ACHN (cell line): Measurements from ENCODE around the gene MTSS2.

Experiments used
- DNase-seq: peaks from one replicate; pipeline ENCODE4 v3.0.0-alpha.2; 2015
- in situ Hi-C: cut with HindIII; loops from 2 replicates; pipeline ENCODE4 v1.10.0; 2017; ENCODE audit warnings: low sequenced_read_pairs, low pct_ligation_motif_present, low pct_unique_long_range_greater_than_20kb

Gene MTSS2

DNA sequence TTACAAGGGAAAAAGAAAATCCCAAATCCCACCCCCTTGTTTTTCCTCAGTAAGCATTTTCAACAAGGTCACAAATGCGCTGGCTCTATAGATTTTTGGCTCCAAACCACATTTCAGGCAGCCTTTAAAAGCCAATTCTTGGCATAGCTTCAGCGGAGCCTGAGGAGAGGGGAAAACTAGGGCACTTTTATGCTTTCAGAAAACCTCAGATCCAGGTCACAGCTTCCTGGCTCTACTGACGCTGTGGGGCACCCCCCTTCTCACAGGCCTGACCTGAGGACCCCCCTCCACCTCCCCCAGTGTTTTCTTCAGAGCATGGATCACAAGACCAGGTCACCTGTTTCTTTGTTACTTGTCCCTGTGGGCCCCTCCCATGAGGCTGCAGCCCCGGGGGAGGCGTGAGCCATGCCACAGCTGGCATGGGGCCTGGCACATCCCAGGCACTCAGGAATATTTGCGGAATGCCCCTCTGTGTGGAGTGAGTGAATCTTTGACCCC, 30.1 kb upstream of the MTSS2 start:
- in situ Hi-C loops = no loop called here

GRCh38 chr16:70715055-70715858, 29.4 kb upstream of the MTSS2 start:
- in situ Hi-C loops = no loop called here
- peak; percentile 100 for DNase-seq

More for the DNA sequence above, 30.1 kb upstream of the MTSS2 start:
- peak; percentile 64 for DNase-seq

- in situ Hi-C loops = no loop called here
- peak; percentile 8 for DNase-seq
Measured at GRCh38 chr16:70714581-70715054, 28.8 kb upstream of the MTSS2 start.

- in situ Hi-C loops = no loop called here
- DNase-seq = no peak
Measured at GRCh38 chr16:70713824-70714223, 28.0 kb upstream of the MTSS2 start.

GRCh38 chr16:70713342-70713741, 27.5 kb upstream of the MTSS2 start:
- in situ Hi-C loops = no loop called here
- DNase-seq = no peak

DNA sequence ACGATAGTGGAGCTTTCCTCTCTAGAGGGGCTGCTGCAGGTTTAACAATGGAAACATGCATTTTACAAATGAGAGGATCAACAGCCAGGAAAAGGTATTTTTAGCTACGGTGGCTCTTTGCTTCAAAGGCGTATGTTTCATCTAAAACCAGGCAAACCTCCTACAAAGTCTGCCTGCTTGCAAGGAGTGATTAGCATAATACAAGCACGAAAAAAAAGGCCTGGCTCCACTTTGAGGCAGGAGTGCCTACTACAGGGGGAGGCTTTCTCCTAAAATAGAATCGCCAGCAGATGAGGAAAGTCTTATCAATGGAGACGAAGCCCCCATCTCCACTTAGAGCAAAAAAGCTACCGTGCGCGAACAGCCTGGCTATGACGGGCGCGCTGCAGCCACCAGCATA, 27.1 kb upstream of the MTSS2 start:
- in situ Hi-C loops = no loop called here
- DNase-seq = no peak

- in situ Hi-C loops = no loop called here
- DNase-seq = no peak
Measured at GRCh38 chr16:70712359-70712758, 26.5 kb upstream of the MTSS2 start.

- in situ Hi-C loops = no loop called here
Measured at GRCh38 chr16:70711211-70712031, 25.6 kb upstream of the MTSS2 start.

DNA sequence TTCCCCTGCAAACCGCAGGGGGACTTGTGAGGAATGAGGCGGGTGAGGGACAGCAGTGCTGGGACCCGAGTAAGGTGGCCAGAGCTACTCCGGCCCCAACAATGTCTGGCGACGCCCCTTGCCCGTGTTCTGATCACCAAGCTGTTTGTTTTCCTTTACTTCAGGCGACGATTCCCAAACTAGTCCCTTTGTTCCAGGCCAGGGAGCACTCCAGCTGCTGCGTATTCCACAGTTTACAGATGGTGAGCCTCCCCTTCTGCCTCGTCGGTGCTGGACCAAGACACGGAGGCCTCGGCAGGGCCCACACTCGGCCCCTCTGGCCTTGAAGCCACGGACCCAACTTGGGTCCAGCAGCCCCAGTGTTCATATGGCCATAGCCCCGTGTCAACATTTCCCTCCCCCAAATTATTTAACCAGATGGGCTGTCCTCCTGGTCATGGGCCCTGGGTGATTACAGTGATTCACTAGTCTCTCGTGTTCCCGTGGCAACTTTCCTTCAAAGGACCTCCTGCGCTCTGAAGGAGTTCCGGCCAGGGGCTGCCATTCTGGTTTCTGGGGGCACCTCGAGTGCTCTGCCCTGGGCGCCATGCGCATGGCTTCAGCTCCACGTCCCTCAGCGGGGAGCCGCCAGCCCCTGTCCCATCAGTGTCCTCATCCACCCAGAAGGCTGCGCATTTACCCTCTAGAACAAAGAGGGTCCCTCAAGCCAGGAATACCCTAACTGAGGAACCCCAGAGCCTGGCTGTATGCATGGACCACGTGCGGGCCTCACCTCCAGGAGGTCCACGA, 24.8 kb upstream of the MTSS2 start:
- in situ Hi-C loops = no loop called here
- no peak for DNase-seq

More at GRCh38 chr16:70711211-70712031, 25.6 kb upstream of the MTSS2 start:
- no peak for DNase-seq

- in situ Hi-C loops = no loop called here
- no peak for DNase-seq
Measured at GRCh38 chr16:70709942-70710341, 24.1 kb upstream of the MTSS2 start.

DNA sequence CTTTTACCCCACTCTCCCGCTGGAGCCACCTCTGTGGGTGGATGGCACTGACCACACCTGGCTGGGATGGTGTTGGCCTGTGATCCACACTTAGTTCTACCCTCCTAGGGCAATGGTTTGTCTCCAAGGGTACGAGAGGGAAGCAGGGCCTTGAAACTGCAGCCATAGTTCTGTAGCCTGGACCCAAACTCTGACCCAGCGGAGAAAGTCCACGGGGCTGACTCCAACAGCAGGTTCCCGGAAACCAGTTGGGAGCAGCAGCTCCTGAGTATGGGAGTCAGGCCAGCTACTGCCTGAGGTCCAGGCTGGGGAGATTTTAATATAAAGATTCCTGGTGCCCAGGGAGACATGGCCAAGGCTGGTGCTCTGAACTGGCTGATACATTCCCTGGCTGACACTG, 23.6 kb upstream of the MTSS2 start:
- in situ Hi-C loops = no loop called here
- DNase-seq = no peak

GRCh38 chr16:70708366-70709246, 22.8 kb upstream of the MTSS2 start:
- in situ Hi-C loops = no loop called here
- DNase-seq = no peak

- no peak for DNase-seq
- in situ Hi-C loops = no loop called here
Measured at GRCh38 chr16:70706948-70707465, 21.2 kb upstream of the MTSS2 start.

DNA sequence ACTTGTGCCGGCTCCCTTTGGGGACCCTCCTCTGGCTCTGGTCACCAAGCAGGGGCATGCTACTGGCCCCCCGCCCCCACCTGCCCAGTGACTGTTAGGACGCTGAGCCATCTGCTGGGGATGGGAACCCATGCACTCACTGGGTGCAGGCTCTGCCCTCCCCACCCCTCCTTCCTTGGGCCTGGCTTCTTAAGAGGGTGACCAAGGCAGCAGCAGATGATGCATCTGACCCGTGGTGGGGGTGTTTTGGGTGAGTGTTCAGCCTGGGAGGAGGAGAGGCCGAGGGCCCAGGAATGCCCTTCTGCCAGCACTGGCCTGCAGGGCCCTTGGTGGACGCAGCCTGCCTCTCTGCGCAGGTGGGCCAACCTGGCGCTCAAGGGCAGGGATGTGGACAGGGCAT, 19.2 kb upstream of the MTSS2 start:
- in situ Hi-C loops = no loop called here
- no peak for DNase-seq

GRCh38 chr16:70704586-70704985, 18.7 kb upstream of the MTSS2 start:
- DNase-seq = no peak
- in situ Hi-C loops = no loop called here

DNA sequence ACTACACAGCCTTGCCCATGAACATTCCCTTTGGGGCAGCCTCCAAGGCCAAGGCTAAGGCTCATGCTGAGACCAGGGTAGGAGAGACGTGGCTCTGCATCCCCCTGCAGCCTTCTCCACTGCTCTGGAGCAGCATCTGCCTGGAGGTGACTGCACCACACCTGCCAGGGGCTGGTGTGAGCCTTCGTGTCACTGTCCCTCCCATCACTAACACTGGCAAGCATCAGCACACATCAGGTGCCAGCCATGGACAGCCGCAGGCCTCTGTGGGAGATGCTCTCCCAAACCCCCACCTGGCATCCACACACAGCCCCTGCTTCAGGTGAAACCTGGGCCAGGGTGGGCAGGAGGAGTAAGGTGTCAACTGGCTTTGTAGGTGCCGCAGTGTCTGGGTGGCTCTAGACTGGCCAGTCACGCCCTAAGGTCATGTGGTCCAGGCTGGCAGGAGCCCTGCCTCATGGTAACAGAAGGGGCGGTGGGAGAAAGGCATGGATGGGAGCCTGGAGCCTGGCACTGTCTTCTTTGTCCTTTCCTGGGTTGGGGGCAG, 18.1 kb upstream of the MTSS2 start:
- DNase-seq = no peak
- in situ Hi-C loops = no loop called here

DNA sequence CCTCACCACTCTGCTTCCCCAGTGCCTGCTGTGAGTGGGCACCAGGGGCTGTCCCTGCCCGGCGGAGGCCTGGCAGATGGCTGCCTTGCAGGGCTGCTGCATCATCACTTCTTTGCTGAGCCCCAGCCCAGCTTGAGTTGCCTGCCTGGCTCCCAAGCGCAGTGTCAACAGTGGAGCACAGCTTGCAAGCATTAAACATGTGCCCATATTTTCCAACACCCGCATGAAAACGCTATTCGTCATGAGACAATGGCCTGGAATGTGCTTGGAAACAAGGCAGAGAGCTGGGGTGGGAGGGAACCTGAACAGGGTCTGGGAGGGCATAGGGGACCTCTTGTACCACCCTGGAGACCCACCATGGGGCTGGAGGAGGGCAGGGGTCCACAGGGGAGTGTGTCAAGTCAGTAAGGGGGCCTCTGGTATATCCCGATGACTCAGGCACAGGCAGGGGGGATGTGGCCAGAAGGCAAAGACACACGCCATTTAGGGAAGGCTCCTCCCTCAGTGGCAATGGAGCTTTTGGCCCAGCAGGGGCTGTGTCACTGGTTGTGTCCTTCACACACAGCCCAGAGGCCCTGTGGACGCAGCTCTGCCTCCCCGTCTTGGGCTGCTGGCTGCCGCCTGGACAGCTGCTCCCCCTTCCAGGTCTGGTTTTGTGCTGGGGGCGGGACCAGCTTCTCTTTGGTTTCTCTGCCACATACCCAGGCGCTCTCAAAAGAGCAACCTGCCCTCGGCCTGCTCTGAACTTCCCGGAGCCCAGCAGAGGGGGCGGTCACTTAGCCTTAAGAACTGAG, 17.4 kb upstream of the MTSS2 start:
- DNase-seq = no peak
- in situ Hi-C loops = no loop called here
